ENCODE data around the gene TRIO.

- no peak for TF ChIP-seq CTCF (IDR thresholded peaks at IDR 0.05)
- TF ChIP-seq POLR2A (IDR thresholded peaks at IDR 0.05) = no peak
Measured at GRCh38 chr5:14302330-14302729, 159.2 kb downstream of the TRIO start.
